HepG2 (cell line): ENCODE measurements around the gene ERRFI1. TPM values are rescaled to one million over a fixed set of nuclear protein-coding genes. Genes with fewer than 3 reads are reported as not detected.
A peak's percentile ranks its signal among the peaks of the same experiment; 100 is the strongest.

Experiments used
- GATAD2A ChIP-seq: IDR thresholded peaks from 2 replicates; pipeline ENCODE4 v1.6.1; 2016
- LCORL ChIP-seq, 2 experiments: fragments of 450-650 bp in 1 of 2; sonication (generic) in 1 of 2; formaldehyde crosslinking in 1 of 2; IDR thresholded peaks; 2 replicates each; pipeline versions ENCODE4 v1.5.0 to v1.6.1; 2017 to 2020; ENCODE audit warnings: antibody characterized with exemption in 1 of 2, missing genetic modification reagents in 1 of 2
- MAX ChIP-seq: IDR thresholded peaks from 2 replicates; pipeline ENCODE4 v1.6.1; 2012; ENCODE audit warnings: inconsistent platforms
- RAD51 ChIP-seq: fragments of 450-650 bp; IDR thresholded peaks from 2 replicates; pipeline ENCODE4 v1.6.1; 2016; ENCODE audit warnings: borderline replicate concordance
- RFXAP ChIP-seq: sonication (generic); formaldehyde crosslinking; IDR thresholded peaks from 2 replicates; pipeline ENCODE4 v1.4.0; 2020; ENCODE audit warnings: missing genetic modification reagents, borderline replicate concordance
- TRAFD1 ChIP-seq: sonication (generic); formaldehyde crosslinking; IDR thresholded peaks from 2 replicates; pipeline ENCODE4 v1.5.1; 2020; ENCODE audit warnings: missing genetic modification reagents, mild to moderate bottlenecking, borderline replicate concordance
- ZBED4 ChIP-seq: sonication (generic); formaldehyde crosslinking; IDR thresholded peaks from 2 replicates; pipeline ENCODE4 v1.4.0; 2020; ENCODE audit warnings: missing genetic modification reagents, borderline replicate concordance
- ZHX1 ChIP-seq: sonication (generic); formaldehyde crosslinking; IDR thresholded peaks from 2 replicates; pipeline ENCODE4 v1.8.1; 2022; ENCODE audit warnings: low read depth, mild to moderate bottlenecking, missing genetic modification reagents
- ZNF337 ChIP-seq: sonication (generic); formaldehyde crosslinking; IDR thresholded peaks from 2 replicates; pipeline ENCODE4 v1.5.1; 2020; ENCODE audit warnings: missing genetic modification reagents, low read depth, mild to moderate bottlenecking, borderline replicate concordance
- ZNF383 ChIP-seq: sonication (generic); formaldehyde crosslinking; IDR thresholded peaks from 2 replicates; pipeline ENCODE4 v1.4.0; 2020; ENCODE audit warnings: missing genetic modification reagents, mild to moderate bottlenecking, borderline replicate concordance
- ZNF674 ChIP-seq: sonication (generic); formaldehyde crosslinking; IDR thresholded peaks from 2 replicates; pipeline ENCODE4 v1.5.0; 2020; ENCODE audit warnings: low read depth, mild to moderate bottlenecking, missing genetic modification reagents
- ZNF713 ChIP-seq: sonication (generic); formaldehyde crosslinking; IDR thresholded peaks from 2 replicates; pipeline ENCODE4 v1.4.0; 2020; ENCODE audit warnings: mild to moderate bottlenecking, missing genetic modification reagents
- ZNF776 ChIP-seq: sonication (generic); formaldehyde crosslinking; IDR thresholded peaks from 2 replicates; pipeline ENCODE4 v1.4.0; 2020; ENCODE audit warnings: mild to moderate bottlenecking, missing genetic modification reagents
- ZNF781 ChIP-seq: sonication (generic); formaldehyde crosslinking; IDR thresholded peaks from 2 replicates; pipeline ENCODE4 v1.5.1; 2020; ENCODE audit warnings: borderline replicate concordance, mild to moderate bottlenecking, missing genetic modification reagents; ENCODE audit errors: not compliant biosample characterization
- polyA plus RNA-seq, 8 experiments: library from polyadenylated mRNA; depleted of rRNA in 3 of 8; stranded (reverse) in 7 of 8; unstranded in 1 of 8; fragments of >200 nt; fragmentation: Illumina TruSeq in 4 of 8; extraction: Trizol in 4 of 8; gene quantifications; 2 replicates each; pipeline versions ENCODE4 v1.2.1 to v1.2.3, GENCODE V29; 2011 to 2016; ENCODE audit warnings: low read depth in 4 of 8, missing spikeins in 1 of 8, mixed read lengths in 1 of 8; ENCODE audit not compliant: insufficient read depth in 1 of 8
- total RNA-seq, 5 experiments: library from RNA; depleted of rRNA; stranded (reverse); fragments of >200 nt; fragmentation: Illumina TruSeq; extraction: Trizol; gene quantifications; 2 replicates each; pipeline ENCODE4 v1.2.3, GENCODE V29; 2016; ENCODE audit warnings: low read depth in 1 of 5
- TF ChIP-seq, protein P1 (sequence below): sonication (generic); formaldehyde crosslinking; IDR thresholded peaks from 2 replicates; pipeline ENCODE4 v1.5.0; 2020; ENCODE audit warnings: missing genetic modification reagents, mild to moderate bottlenecking, borderline replicate concordance

ERRFI1 gene
- total and polyA plus RNA-seq, 2 of the 13 experiments (the other 11 are each of a cell fraction or from before 2014, with no cell fraction given): 84.4 to 753 TPM

- TF ChIP-seq RAD51: no peak
- no peak for TF ChIP-seq LCORL (IDR thresholded peaks at IDR 0.05)
- TF ChIP-seq LCORL (CRISPR knock-in tag; IDR thresholded peaks at IDR 0.05): no peak
- no peak for TF ChIP-seq TRAFD1 (CRISPR knock-in tag)
- TF ChIP-seq ZNF713 (CRISPR knock-in tag): no peak
- TF ChIP-seq, protein P1, sequence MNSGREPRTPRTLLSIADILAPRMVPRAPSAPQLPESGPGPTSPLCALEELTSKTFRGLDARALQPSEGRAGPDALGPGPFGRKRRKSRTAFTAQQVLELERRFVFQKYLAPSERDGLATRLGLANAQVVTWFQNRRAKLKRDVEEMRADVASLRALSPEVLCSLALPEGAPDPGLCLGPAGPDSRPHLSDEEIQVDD (CRISPR knock-in tag): peak; percentile 54; the same call in 1 of the 2 replicates
- TF ChIP-seq ZHX1 (CRISPR knock-in tag): peak; percentile 73; the same call in 1 of the 2 replicates
- TF ChIP-seq ZNF776 (CRISPR knock-in tag): peak; percentile 75
- TF ChIP-seq ZNF674 (CRISPR knock-in tag): no peak
- no peak for TF ChIP-seq RFXAP (CRISPR knock-in tag)
- peak; percentile 87 for TF ChIP-seq MAX
- no peak for TF ChIP-seq GATAD2A
- TF ChIP-seq ZBED4 (CRISPR knock-in tag): no peak
- no peak; the same call in 1 of the 2 replicates for TF ChIP-seq ZNF337 (CRISPR knock-in tag)
- TF ChIP-seq ZNF383 (CRISPR knock-in tag): 0 out of 2 replicates have a peak, but pooled peaks have one; percentile 93
- TF ChIP-seq ZNF781 (CRISPR knock-in tag): peak; percentile 39
These were observed at the start of gene ERRFI1 (continued) for GRCh38 chr1:8026153-8026975.
